K562 (cell line): Measurements from ENCODE around the gene NBPF3. TPM values are rescaled to one million over a fixed set of nuclear protein-coding genes. Genes with fewer than 3 reads are reported as not detected.
A peak's percentile ranks its signal among the peaks of the same experiment; 100 is the strongest.

Source experiments
- ATAC-seq: fragments of 200-7000 bp; cut with Tn5 transposase; 3 replicates; pipeline ENCODE4 v1.9.1; 2020; ENCODE audit warnings: moderate library complexity
- BruUV-seq: library from RNA; stranded (reverse); fragments of 400-500 nt; replicated peaks from 2 replicates; lab custom pipeline; 2021; lab: Mats Ljungman, UMichigan
- CTCF ChIA-PET: fragments of 300-600 bp; formaldehyde crosslinking; extraction: SDS; loops from one replicate; lab custom pipeline; 2021; ENCODE audit warnings: low intra/inter-chr PET ratio; lab: Yijun Ruan, JAX
- POLR2A ChIA-PET: fragments of 300-600, 350-650 bp; sonication (Branson Sonifier 250); formaldehyde crosslinking; extraction: SDS; loops from one replicate; lab custom pipeline; 2021; ENCODE audit warnings: antibody characterized with exemption, inconsistent platforms; lab: Yijun Ruan, JAX
- DNase-seq, 4 experiments: peaks; one replicate each; pipeline versions ENCODE4 v3.0.0 to v3.0.0-alpha.2; 2011 to 2018; ENCODE audit warnings: low spot score in 3 of 4, mixed read lengths in 3 of 4; ENCODE audit errors: extremely low read depth in 1 of 4
- FAIRE-seq: peaks from 2 replicates; lab custom pipeline; 2011; peaks lifted over from hg19 to GRCh38; lab: Jason Lieb, UNC
- H2AFZ ChIP-seq: 2 replicates; pipeline ENCODE4 v1.6.0; 2011; ENCODE audit warnings: low read depth, low read length, control low read depth, inconsistent platforms
- H3K27ac ChIP-seq: fragments of 200-600 bp; 3 replicates; pipeline ENCODE4 v1.8.0; 2011; ENCODE audit warnings: low read depth, mild to moderate bottlenecking, control low read depth, inconsistent platforms, low read length, moderate library complexity, mixed read lengths; ENCODE audit errors: extremely low read depth
- H3K27me3 ChIP-seq, 2 experiments: fragments of 300-600 bp in 1 of 2; 2 replicates in 1 of 2; 3 replicates in 1 of 2; pipeline versions ENCODE4 v1.6.0 to v1.8.0; 2011; ENCODE audit warnings: inconsistent platforms in 2 of 2, low read length in 2 of 2, mild to moderate bottlenecking in 1 of 2, mixed read lengths in 1 of 2, moderate library complexity in 1 of 2; ENCODE audit not compliant: control insufficient read depth in 2 of 2, insufficient read depth in 2 of 2
- H3K36me3 ChIP-seq: fragments of 300-600 bp; 3 replicates; pipeline ENCODE4 v1.8.0; 2011; ENCODE audit warnings: mild to moderate bottlenecking, low read length, inconsistent platforms; ENCODE audit not compliant: control insufficient read depth, insufficient read depth
- H3K4me1 ChIP-seq, 2 experiments: fragments of 200-600 bp in 1 of 2; replicated peaks in 1 of 2; 2 replicates in 1 of 2; 3 replicates in 1 of 2; pipeline versions ENCODE4 v1.5.1 to v1.8.0; 2011; ENCODE audit warnings: inconsistent platforms in 2 of 2, low read length in 2 of 2, mild to moderate bottlenecking in 1 of 2, mixed read lengths in 1 of 2, moderate library complexity in 1 of 2; ENCODE audit not compliant: control insufficient read depth in 2 of 2, insufficient read depth in 2 of 2
- H3K4me2 ChIP-seq: 2 replicates; pipeline ENCODE4 v1.6.1; 2011; ENCODE audit warnings: low read length, control low read depth, inconsistent platforms, mixed read lengths; ENCODE audit not compliant: insufficient read depth
- H3K4me3 ChIP-seq: fragments of 200-600 bp; sonication (generic), shearing (Covaris generic); 2 replicates; pipeline ENCODE4 v1.5.1; 2016; ENCODE audit warnings: control low read depth, inconsistent platforms
- H3K79me2 ChIP-seq: fragments of 200-600 bp; 3 replicates; pipeline ENCODE4 v1.8.0; 2011; ENCODE audit warnings: low read length, inconsistent platforms; ENCODE audit not compliant: control insufficient read depth, insufficient read depth
- H3K9ac ChIP-seq, 2 experiments: 2 replicates each; pipeline versions ENCODE4 v1.6.0 to v1.6.1; 2011; ENCODE audit warnings: low read depth in 2 of 2, low read length in 2 of 2, control low read depth in 1 of 2, inconsistent platforms in 1 of 2, mild to moderate bottlenecking in 1 of 2, mixed read lengths in 1 of 2; ENCODE audit not compliant: insufficient read depth in 1 of 2
- H3K9me1 ChIP-seq: one replicate; pipeline ENCODE4 v1.6.0; 2011; ENCODE audit warnings: inconsistent platforms, mild to moderate bottlenecking, low read length, moderate library complexity; ENCODE audit not compliant: control insufficient read depth, insufficient read depth
- H3K9me3 ChIP-seq: replicated peaks from 2 replicates; pipeline ENCODE4 v1.5.1; 2011; ENCODE audit warnings: low read depth, low read length, inconsistent platforms; ENCODE audit not compliant: control insufficient read depth, insufficient read depth
- H4K20me1 ChIP-seq: replicated peaks from 2 replicates; pipeline ENCODE4 v1.6.1; 2011; ENCODE audit warnings: low read length, inconsistent platforms, mixed read lengths; ENCODE audit not compliant: control insufficient read depth, insufficient read depth
- NFIC ChIP-seq: fragments of 450-650 bp; IDR thresholded peaks from 2 replicates; pipeline ENCODE4 v1.6.1; 2017; ENCODE audit warnings: mild to moderate bottlenecking, inconsistent platforms
- NR2C1 ChIP-seq, 2 experiments: fragments of 450-650 bp; IDR thresholded peaks; 2 replicates each; pipeline ENCODE4 v1.6.1; 2017; ENCODE audit warnings: mild to moderate bottlenecking in 2 of 2, antibody characterized with exemption in 1 of 2, inconsistent platforms in 1 of 2, missing compliant biosample characterization in 1 of 2, missing genetic modification characterization in 1 of 2
- PHB2 ChIP-seq: fragments of 450-650 bp; IDR thresholded peaks from 2 replicates; pipeline ENCODE4 v1.6.1; 2017; ENCODE audit warnings: low read depth
- RBFOX2 ChIP-seq: fragments of 200-400 bp; formaldehyde crosslinking; IDR thresholded peaks from 2 replicates; pipeline ENCODE4 v1.6.1; 2017; ENCODE audit warnings: low read depth, mild to moderate bottlenecking, low read length, moderate library complexity
- ZNF121 ChIP-seq: sonication (generic); formaldehyde crosslinking; conservative IDR thresholded peaks from 2 replicates; pipeline ENCODE4 v1.8.0; 2022; ENCODE audit warnings: missing genetic modification reagents
- WGBS: fragments of 100-300 bp; shearing (Covaris generic); methylation state at CpG from one replicate; pipeline ENCODE4 v1.1.6; 2016; ENCODE audit warnings: low coverage, mixed read lengths; ENCODE audit not compliant: insufficient coverage; ENCODE audit errors: missing lambda C conversion rate; 5-methylcytosine and 5-hydroxymethylcytosine counted together
- in situ Hi-C: fragments of 300-500 bp; cut with MboI; formaldehyde crosslinking; loops from 4 replicates; pipeline ENCODE4 v1.15.0; 2018; ENCODE audit warnings: inconsistent platforms, mixed read lengths
- intact Hi-C: fragments of 100-400 bp; cut with micrococcal nuclease; formaldehyde crosslinking; loops from 2 replicates; pipeline ENCODE4 v1.14.2; 2022
- polyA plus RNA-seq, 8 experiments: library from polyadenylated mRNA; depleted of rRNA in 4 of 8; stranded (reverse) in 5 of 8; unstranded in 3 of 8; fragments of >200 nt; fragmentation: Nextera tagmentation in 2 of 8; fragmentation: Illumina TruSeq in 1 of 8; extraction: Ambion mirVana in 2 of 8; extraction: Trizol in 1 of 8; gene quantifications; 2 replicates each; pipeline versions ENCODE4 v1.2.1 to v1.2.3, GENCODE V29; 2011 to 2014; ENCODE audit warnings: inconsistent platforms in 1 of 8, missing spikeins in 1 of 8
- total RNA-seq, 7 experiments: library from RNA; depleted of rRNA in 6 of 7; stranded (reverse); fragments of >200 nt in 6 of 7; fragmentation: Illumina TruSeq in 2 of 7; extraction: Trizol in 2 of 7; gene quantifications; 2 replicates each; pipeline versions ENCODE4 v1.2.1 to v1.2.3, GENCODE V29; 2011 to 2021; ENCODE audit warnings: low replicate concordance in 1 of 7

Gene NBPF3
- total and polyA plus RNA-seq, 9 of the 15 experiments (the other 6 are each of a cell fraction or from before 2014, with no cell fraction given): 1.5 to 7.3 (median 5.4) TPM

- in situ Hi-C loops (loop anchor here (25.0 kb wide), 1 partner anchor 138 kb away; the partner anchor contains the start of gene RAP1GAP), intact Hi-C loops (no loop called here)
- Histone ChIP-seq H2AFZ (no peak overlapping the region), H3K4me1 (no peaks in the 10 kb centered on the region), H3K9me1 (no peaks in the 10 kb centered on the region), H3K27ac (no peak overlapping the region), H3K27me3 (peaks cover 30 to 49% of the 10 kb centered on the region in 2 experiments), H3K36me3 (no peaks in the 10 kb centered on the region), H3K9me3 (no peaks in the 10 kb centered on the region), H3K9ac (no peak overlapping the region), H4K20me1 (peaks cover 3% of the 10 kb centered on the region; the same call in 1 of the 2 replicates), H3K4me3 (no peak overlapping the region), H3K79me2 (no peaks in the 10 kb centered on the region), H3K4me2 (no peak overlapping the region)
- WGBS: 20% methylated on average over 5 of the region's 5 CpGs
- DNase-seq: no peak
- POLR2A ChIA-PET: interaction anchor here (0.6 to 1.6 kb wide), 4 partner anchors 9 to 24 kb away, joined by 3 to 5 read pairs (median 4); no protein-coding TSS in a partner anchor
- CTCF ChIA-PET: no interaction called here
- BruUV-seq: no TSS peak
- no peak for TF ChIP-seq PHB2
- no peak for TF ChIP-seq NR2C1 (IDR thresholded peaks at IDR 0.05)
- no peak for TF ChIP-seq NR2C1 (tag; IDR thresholded peaks at IDR 0.05)
- TF ChIP-seq ZNF121 (CRISPR knock-in tag): peak; percentile 87
- no peak for TF ChIP-seq NFIC
- TF ChIP-seq RBFOX2: no peak
- FAIRE-seq: no peak
- no peak for ATAC-seq
Observed at GRCh38 chr1:21524220-21524619, 84.3 kb downstream of the NBPF3 start.
